GM12872 (cell line): ENCODE measurements around the gene EPB41L3.

Experiments
- TF ChIP-seq, protein P1 (sequence below): IDR thresholded peaks from 3 replicates; pipeline ENCODE4 v1.5.1; 2011; ENCODE audit warnings: low read depth, mild to moderate bottlenecking, low read length, moderate library complexity; ENCODE audit not compliant: insufficient read depth

EPB41L3 gene

DNA sequence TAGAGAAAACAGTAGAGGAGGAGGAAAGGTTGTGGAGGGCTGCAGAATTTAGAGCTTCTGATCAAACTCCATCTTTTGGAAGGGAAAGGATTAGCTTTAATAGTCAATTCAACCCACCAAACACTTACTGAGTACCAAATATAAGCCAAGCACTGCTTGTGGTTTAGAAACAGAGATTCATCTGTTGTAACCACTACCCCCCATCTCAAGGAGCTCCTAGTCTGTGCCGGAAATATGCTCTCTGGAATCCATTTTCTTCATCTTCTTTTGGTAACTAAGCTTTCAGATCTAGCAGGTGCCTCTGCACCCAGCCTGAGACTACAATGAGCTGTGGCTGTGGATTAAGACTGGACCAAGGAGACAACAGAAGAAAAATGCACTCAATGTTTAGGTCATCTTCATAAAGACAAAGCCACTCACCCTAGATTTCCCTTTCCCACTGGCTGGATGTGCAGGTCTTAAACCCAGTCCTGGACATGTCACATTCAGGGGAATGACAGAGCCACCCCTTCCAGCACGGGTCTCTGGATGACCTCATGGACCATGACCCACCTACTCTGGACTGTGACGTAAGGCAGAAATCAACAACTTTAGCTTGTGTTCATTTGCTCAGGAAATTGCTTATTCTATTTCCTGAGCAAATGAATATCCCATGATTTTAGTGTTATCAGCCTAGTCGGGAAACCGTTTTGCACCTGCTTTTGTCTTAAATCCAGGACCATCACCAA, 52.9 kb downstream of the EPB41L3 start:
- TF ChIP-seq, protein P1, sequence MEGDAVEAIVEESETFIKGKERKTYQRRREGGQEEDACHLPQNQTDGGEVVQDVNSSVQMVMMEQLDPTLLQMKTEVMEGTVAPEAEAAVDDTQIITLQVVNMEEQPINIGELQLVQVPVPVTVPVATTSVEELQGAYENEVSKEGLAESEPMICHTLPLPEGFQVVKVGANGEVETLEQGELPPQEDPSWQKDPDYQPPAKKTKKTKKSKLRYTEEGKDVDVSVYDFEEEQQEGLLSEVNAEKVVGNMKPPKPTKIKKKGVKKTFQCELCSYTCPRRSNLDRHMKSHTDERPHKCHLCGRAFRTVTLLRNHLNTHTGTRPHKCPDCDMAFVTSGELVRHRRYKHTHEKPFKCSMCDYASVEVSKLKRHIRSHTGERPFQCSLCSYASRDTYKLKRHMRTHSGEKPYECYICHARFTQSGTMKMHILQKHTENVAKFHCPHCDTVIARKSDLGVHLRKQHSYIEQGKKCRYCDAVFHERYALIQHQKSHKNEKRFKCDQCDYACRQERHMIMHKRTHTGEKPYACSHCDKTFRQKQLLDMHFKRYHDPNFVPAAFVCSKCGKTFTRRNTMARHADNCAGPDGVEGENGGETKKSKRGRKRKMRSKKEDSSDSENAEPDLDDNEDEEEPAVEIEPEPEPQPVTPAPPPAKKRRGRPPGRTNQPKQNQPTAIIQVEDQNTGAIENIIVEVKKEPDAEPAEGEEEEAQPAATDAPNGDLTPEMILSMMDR, result no peak

DNA sequence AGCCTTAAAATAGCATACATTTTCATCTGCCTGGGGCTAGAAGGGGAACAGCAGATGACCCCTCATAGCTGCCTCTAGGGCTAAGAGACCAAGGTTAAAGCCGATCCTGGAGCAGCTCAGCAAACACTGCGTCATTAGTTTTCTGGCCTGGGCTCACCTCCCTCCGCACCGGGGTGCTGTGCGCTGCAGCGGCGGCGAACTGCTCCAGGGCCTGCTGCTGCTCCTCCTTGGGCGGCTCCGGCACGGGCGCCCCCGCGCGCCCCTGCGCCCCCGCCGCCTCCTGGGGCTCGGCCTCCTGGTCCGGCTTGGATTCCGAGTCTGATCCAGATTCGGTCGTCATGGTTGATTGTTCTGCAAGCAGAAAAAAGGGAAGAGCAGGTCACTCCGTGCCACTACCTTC, 55.0 kb downstream of the EPB41L3 start:
- TF ChIP-seq, protein P1, result no peak

DNA sequence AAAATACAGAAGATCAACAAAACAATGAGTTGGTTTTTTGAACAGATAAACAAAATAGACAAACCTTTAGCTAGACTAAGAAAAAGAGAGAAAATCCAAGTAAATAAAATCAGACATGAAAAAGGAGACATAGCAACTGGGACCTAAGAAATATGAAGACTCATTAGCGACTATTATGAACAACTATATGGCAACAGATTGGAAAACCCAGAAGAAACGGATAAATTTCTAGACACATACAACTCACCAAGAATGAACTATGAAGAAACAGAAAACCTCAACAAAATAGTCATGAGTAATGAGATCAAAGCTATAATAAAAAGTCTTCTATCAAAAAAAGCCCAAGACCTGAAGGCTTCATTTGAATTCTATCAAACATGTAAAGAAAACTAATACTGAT, 59.3 kb downstream of the EPB41L3 start:
- TF ChIP-seq, protein P1, result no peak

DNA sequence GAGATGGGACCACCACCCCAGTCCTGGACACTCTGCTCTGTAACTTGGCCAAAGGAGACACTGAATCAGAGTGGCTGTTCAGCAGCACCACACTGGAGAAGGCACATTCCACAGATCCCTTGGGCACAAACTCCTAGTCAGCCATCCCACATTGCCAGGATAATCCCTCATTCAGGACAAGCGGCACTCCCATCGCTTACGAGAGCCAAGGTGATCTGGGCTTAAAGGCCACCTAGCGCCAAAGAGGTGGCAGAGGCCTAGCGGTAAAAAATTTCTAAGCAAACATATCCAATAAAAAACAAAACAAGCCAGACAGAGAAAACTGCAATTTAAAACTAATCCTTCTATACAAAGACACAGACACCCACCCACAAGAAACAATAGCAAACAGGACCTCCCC, 62.2 kb downstream of the EPB41L3 start:
- TF ChIP-seq, protein P1, result no peak

DNA sequence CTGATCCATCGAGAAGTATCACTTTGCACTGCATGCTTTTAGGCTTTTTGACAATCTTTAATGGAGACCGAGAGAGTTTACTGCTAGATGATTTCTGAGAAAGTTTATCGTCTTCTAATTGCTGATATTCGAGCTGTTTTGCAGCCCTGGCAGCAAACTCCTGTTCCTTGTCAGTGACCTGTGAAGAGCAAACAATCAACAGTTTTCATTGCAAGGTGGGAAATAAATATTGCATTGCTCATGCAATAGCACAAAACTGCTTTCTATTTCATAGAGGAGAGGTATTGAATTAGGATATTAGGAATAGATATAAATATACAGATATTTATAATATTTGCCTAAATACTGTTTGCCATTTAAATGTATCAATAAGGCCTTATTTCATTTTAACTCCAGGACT, 65.5 kb downstream of the EPB41L3 start:
- TF ChIP-seq, protein P1, result no peak

DNA sequence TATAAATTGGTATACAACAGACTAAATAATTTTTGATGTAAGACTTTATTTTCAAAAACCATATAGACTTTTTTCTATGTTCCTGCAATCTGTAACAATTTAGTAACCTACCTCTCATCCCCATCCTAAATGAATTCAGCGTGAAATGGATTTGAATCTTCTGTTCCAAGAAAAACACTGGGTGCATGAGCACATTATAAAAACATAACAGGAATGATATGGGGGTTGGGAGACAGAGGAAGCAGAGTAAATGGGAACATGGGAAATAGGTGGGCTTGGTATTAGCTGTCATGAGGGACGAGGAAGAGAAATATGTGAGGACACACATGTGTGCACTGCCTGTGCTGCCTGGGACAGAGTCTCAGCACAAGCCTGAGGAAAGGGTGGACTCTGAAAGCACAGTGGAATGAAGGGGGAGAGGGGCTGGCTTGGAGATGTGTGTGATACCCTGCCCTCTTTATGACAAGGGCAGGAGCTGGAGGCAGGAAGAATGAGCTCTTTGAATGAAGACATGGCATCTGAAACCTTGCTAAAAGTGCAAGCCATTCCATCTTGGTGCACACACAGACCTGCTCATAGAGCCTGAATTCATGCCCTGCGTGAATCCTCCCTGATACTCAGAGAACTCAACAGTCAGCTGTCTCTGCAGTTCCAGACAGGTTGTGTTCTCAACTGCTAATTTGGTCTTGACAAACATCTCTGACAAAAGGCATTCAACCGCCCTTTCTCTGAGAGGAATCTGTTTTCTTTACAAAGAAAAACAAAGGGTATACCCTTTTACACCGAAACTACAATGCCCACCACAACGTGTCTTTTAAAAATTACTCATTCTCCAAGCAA, 66.6 kb downstream of the EPB41L3 start:
- TF ChIP-seq, protein P1, result no peak

DNA sequence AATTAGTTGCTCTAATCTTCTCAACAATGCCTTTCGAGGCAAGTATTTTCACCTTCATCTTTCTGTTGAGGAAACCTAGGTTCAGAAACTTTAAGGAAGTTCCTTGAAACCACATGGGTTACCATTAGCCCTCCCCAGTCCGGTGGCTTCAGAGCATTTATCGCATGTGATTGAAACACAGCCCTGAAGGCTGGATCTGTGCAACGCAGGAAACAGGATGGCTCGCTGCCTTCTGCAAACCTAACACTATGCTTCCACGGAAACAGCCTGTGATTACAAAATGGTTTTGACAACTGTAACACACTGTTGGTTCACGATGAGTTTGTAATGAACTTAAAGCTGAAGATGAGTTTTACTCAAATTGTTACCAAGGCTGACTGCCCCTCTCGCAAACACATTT, 68.5 kb downstream of the EPB41L3 start:
- TF ChIP-seq, protein P1, result no peak
